ENCODE data around the gene COL6A2.
A peak's percentile ranks its signal among the peaks of the same experiment; 100 is the strongest.
"Not testable (repeated sequence)": the region's sequence is repeated elsewhere in the genome, so short reads cannot be mapped to it uniquely, and the experiment has no call there.

Gene COL6A2

DNA sequence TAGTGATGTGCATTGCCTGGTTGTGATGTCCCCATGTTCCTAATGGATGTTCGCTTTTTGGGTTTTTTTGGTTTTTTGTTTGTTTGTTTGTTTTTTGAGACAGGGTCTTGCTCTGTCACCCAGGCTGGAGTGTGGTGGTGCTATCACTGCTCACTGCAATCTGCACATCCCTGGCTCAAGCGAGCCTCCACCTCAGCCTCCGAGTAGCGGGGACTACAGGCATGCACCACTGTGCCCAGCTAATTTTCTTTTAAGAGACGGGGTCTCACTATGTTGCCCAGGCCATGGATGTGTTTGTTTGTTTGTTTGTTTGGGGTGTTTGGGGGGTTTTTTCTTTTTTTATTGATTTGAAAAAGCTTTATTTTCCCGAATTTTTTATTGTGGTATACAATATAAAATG, 2.1 kb downstream of the COL6A2 start:
- FAIRE-seq (no peak), DNase-seq (ENCODE audit: insufficient read length, low spot score) (no peak)
- no peak for TF ChIP-seq POLR2A (IDR thresholded peaks at IDR 0.05; ENCODE audit: low read depth, low read length)

DNA sequence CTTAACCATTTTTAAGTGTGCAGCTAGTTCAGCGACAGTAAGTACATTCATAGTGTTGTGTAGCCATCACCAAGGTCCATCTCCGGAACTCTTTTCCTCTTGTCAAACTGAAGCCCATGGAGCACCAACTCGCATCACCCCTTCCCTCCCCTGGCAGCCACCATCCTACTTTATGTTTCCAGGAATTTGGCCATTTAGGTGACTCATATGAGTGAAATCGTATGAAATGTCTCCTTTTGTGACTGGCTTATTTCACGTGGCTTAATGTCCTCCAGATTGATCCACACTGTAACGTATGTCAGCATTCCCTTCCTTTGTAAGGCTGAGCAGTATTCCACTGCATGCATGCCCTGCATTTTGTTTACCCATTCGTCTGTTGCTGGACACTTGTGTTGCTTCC, 2.5 kb downstream of the COL6A2 start:
- FAIRE-seq, result peak; percentile 36
- DNase-seq (ENCODE audit: insufficient read length, low spot score), result no peak
- no peak for TF ChIP-seq POLR2A (IDR thresholded peaks at IDR 0.05; ENCODE audit: low read depth, low read length)

DNA sequence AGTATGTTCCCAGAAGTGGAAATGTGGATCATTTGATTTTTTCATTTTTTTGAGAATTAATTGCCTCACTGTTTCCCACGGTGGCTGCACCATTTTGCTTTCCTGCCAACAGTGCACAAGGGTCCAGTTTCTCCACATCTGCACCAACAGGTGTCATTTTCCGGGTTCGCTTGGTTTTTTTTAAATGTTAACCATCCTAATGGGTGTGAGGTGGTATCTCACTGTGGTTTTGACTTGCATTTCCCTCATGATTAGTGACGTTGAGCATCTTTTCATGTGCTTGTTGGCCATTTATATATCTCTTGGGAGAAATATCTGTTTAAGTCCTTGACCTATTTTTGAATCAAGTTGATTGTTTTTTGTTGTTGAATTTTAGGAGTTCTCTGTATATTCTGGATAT, 3.0 kb downstream of the COL6A2 start:
- TF ChIP-seq POLR2A (IDR thresholded peaks at IDR 0.05; ENCODE audit: low read depth, low read length), result no peak
- DNase-seq (ENCODE audit: insufficient read length, low spot score), result no peak
- FAIRE-seq, result no peak

DNA sequence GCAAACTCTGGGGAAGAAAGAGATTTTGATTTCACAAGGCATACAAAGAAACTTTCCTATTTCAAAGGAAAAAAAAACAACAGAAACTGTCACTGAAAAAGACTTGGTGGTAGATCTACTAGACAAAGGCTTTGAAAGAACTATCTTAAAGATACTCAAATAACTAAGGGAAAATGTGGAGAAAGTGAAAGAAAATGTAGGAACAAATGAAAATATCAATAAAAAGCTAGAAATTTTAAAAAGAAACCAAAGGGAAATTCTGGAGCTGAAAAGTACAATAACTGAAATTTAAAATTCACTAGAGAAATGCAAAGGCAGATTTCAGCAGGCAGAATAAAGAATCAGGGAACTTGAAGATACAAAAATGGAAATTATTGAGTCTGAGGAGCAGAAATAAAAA, 6.2 kb downstream of the COL6A2 start:
- TF ChIP-seq POLR2A (IDR thresholded peaks at IDR 0.05; ENCODE audit: low read depth, low read length), result no peak
- no peak for FAIRE-seq
- no peak for DNase-seq (ENCODE audit: insufficient read length, low spot score)

DNA sequence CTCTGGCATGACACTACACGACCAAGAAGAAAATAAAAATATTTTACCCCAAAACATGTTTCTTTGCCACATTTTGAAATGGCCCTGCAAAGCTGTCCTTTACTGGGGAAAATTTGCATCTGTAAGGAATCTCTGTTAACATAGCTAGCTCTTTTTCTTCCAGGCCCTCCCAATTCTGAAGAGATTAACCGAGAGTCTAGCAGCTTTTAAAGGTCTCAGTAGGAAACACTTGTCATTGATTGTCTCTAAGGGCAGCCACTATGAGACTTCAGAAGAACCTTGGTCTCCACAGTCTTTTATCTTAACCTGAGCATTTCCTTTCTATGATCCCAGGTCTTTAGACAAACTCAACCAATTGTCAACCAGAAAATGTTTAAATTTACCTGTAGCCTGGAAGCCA, 9.5 kb downstream of the COL6A2 start:
- not testable (repeated sequence) for FAIRE-seq; DNase-seq (ENCODE audit: insufficient read length, low spot score)

DNA sequence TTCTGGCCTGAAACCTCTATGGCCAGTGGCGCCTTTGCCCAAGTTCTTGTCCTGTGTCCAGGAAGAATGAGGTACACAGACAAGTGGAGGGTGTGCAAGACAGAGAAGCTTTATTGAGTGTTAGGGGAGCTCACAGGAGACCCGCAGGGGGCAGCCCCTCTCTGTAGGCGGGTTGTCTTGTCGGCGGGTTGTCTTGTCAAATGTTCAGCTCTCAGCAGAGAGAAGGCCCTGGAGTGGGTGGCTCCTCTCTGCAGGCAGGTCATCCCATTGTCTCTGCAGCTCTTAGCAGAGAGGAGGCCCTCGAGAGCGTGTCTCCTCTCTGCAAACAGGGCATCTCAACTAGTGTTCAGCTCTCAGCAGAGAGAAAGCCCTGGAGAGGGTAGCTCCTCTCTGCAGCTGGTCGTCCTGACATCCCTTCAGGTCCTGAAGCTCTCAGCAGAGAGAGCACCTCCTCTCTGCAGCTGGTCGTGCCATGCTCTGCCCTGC, 11.0 kb downstream of the COL6A2 start:
- DNase-seq (ENCODE audit: insufficient read length, low spot score) (no peak), FAIRE-seq (no peak)
- no peak for TF ChIP-seq POLR2A (IDR thresholded peaks at IDR 0.05; ENCODE audit: low read depth, low read length)

DNA sequence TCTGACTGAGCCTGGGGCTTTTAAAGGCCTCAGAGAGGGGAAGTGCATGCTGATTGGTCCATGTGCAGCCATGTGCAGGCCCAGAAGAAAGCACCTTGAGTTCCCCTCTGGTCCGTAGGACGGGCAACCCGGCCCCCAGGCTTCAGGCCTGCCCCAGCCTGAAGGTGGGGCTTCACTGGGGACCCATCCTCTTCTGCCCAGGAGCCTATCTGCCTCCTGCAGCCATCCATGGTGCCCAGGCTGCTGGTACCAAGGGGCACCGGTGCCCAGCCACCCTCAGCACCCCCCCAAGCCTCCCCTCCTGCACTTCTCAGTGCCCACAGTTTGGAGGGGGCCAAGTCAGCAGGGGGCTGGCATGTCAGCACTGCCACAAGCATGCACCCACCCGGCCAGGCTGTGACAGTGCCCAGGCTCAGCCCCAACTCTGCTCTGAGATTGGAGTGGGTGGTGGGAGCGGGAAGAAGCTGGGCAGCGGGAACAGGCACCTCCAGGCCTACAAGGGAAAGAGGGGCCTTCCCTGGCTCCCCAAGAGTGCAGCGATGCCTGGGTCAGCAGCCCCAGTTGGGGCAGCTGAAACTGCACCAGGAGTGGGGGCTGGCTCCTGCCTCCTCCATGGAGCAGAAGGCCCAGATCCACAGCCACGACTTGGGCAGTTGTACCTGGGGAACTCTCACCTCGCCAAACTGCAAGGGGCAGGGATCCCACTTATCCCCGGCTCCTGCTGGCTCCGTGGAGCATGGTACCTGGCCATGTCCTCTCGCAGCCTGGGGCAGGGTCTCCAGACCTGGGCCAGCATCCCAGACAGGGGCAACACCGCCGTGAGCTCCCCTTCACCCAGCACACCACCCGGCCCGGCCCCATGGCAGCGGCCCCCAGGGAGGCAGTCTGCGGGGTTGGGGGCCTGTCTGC, 11.7 kb downstream of the COL6A2 start:
- DNase-seq (ENCODE audit: insufficient read length, low spot score) (no peak), FAIRE-seq (no peak)
- TF ChIP-seq POLR2A (IDR thresholded peaks at IDR 0.05; ENCODE audit: low read depth, low read length), result no peak

DNA sequence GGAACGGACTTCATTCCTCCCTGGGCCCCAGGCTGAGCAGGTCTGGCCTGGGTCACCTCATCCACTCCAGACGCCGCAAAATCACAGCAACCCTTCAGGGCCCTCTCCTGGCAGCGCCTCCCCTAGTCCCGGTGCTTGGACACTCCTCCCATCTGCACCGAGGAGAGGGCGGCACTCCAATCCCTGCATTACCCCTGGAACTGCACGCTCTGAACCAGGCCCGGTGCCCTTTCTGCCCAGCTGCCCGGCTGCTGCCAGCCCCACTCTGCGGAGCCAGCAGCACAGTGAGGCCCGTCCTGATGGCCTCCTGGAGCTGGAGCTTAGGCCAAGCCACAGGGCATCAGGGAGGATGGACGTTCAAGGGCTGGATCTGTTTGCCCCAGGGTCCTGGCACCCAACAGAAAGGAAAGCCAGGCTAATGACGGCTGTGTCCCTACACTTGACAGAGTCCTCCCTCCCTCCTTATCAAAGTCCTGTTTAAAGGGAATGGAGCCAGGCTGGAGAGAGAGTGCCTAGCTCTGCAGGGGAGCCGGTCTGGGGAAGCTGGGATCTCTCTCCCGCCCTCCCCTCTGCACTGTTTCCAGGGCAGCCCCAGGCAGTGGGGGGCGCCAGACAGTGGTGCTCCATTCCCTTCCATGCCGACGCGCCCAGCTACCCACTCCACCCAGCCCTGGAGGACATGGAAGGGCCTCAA, 12.7 kb downstream of the COL6A2 start:
- DNase-seq (ENCODE audit: insufficient read length, low spot score), result no peak
- TF ChIP-seq POLR2A (IDR thresholded peaks at IDR 0.05; ENCODE audit: low read depth, low read length), result no peak
- FAIRE-seq, result no peak

DNA sequence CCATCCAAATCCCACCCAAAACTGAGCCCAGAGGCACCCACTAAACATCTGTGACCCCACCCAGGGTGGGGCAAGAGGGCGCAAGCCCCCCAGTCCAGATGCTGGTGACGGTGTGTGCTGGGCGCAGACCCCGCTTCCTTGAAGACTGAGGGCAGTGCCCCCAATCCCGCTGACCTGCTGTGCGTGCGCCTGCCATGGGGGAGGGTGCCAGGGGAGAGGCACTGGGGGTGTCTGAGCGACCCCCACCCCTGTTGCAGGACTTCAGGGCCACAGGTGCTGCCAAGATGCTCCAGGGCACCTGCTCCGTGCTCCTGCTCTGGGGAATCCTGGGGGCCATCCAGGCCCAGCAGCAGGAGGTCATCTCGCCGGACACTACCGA, 13.3 kb downstream of the COL6A2 start:
- no peak for TF ChIP-seq POLR2A (IDR thresholded peaks at IDR 0.05; ENCODE audit: low read depth, low read length)
- no peak for DNase-seq (ENCODE audit: insufficient read length, low spot score)
- FAIRE-seq, result no peak

DNA sequence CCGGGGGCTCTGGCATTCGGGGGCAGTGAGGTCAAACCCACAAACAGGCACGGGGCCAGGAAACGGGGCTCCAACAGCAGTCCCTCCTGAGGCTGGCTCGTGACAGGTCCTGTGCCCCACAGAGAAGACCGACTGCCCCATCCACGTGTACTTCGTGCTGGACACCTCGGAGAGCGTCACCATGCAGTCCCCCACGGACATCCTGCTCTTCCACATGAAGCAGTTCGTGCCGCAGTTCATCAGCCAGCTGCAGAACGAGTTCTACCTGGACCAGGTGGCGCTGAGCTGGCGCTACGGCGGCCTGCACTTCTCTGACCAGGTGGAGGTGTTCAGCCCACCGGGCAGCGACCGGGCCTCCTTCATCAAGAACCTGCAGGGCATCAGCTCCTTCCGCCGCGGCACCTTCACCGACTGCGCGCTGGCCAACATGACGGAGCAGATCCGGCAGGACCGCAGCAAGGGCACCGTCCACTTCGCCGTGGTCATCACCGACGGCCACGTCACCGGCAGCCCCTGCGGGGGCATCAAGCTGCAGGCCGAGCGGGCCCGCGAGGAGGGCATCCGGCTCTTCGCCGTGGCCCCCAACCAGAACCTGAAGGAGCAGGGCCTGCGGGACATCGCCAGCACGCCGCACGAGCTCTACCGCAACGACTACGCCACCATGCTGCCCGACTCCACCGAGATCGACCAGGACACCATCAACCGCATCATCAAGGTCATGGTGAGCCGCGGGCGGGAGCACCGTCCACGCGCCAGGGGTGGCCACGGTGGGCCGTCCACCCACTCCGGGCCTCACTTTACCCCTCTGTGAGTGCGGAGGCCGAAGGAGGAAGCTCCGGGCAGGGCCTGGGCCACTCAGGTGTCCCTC, 14.2 kb downstream of the COL6A2 start:
- TF ChIP-seq POLR2A (IDR thresholded peaks at IDR 0.05; ENCODE audit: low read depth, low read length), result no peak
- DNase-seq (ENCODE audit: insufficient read length, low spot score), result no peak
- no peak for FAIRE-seq

DNA sequence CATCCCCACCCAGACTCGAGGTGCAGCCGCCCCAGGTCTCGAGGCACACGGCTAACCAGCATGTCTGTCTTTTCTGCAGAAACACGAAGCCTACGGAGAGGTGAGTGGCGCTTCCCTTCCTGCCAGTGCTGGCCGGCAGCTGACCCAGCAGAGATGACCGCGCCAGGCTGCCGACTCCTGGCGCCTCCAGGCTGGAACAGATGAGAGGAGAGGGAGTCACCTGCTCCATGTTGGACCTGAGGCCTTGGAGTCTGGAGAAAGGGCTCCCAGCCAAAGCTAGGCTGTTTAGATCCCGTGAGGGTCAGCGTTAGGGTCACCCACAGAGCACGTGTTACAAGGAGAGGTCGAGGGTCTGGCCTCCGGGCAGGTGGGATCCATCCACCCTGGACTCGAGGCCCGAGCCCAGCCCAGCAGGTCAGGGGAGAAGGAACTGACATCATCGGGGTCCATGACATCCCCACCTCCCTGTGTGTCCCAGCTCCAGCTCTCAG, 14.9 kb downstream of the COL6A2 start:
- no peak for FAIRE-seq
- no peak for DNase-seq (ENCODE audit: insufficient read length, low spot score)
- no peak for TF ChIP-seq POLR2A (IDR thresholded peaks at IDR 0.05; ENCODE audit: low read depth, low read length)

DNA sequence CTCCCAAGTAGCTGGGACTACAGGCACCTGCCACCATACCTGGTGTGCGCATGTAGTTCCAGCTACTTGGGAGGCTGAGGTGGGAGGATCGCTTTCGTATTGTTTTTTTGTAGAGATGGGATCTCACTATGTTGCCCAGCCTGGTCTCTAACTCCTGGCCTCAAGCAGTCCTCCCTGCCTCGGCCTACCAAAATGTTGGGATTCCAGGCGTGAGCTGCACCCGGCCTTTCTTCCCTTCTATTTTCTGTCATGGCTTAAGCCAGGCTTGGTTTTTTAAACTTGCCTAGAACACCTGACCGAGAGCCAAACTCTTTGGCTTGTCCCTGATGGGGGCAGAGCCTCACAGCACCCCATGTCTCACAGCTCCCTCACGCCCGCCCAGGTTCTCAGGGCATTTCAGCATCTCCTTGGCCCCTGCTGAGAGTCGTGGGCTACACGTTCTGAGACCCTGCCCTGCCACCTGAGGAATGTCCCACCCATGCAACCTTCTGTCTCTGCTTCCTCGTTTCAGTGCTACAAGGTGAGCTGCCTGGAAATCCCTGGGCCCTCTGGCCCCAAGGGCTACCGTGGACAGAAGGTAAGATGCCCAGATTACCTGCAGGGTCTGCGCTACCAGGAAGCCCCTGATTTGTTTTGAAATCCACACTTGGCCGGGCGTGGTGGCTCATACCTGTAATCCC, 15.7 kb downstream of the COL6A2 start:
- no peak for DNase-seq (ENCODE audit: insufficient read length, low spot score)
- no peak for TF ChIP-seq POLR2A (IDR thresholded peaks at IDR 0.05; ENCODE audit: low read depth, low read length)
- no peak for FAIRE-seq

DNA sequence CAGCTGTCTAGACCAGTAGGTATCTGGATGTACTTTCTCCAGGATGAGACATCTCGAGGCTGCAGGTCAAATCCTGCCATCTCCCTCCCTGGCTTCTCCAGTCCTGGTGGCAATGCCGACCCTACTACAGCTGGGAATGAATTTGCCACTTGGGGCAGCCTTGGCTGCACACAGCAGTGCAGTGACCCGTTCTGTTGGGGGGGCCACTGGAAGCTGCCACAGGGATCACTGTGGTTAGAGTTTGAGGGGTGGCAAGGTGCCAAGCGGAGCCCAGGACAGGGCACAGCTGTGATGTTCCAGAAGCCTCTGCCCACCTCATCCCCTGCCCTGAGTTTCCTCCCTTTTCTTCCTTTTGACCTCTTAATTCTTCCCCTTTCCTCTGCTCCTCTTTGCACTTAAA, 17.1 kb downstream of the COL6A2 start:
- FAIRE-seq, result no peak
- DNase-seq (ENCODE audit: insufficient read length, low spot score), result no peak
- TF ChIP-seq POLR2A (IDR thresholded peaks at IDR 0.05; ENCODE audit: low read depth, low read length), result no peak

All from H54 (cell line).